Fibroblast of pulmonary artery (primary cell): Measurements from ENCODE around the gene IKBKE.

Experiments used
- DNase-seq: peaks from one replicate; pipeline ENCODE4 v3.0.0-alpha.2; 2010; ENCODE audit warnings: low read depth
- H3K4me3 ChIP-seq: replicated peaks from 2 replicates; pipeline ENCODE4 v1.5.1; 2011; ENCODE audit warnings: low read depth, mild to moderate bottlenecking, control low read depth, low read length, moderate library complexity
- TF ChIP-seq, protein P1 (sequence below): IDR thresholded peaks from 2 replicates; pipeline ENCODE4 v1.5.1; 2011; ENCODE audit warnings: mild to moderate bottlenecking, control low read depth, low read length, inconsistent platforms; ENCODE audit errors: missing control alignments

IKBKE gene

DNA sequence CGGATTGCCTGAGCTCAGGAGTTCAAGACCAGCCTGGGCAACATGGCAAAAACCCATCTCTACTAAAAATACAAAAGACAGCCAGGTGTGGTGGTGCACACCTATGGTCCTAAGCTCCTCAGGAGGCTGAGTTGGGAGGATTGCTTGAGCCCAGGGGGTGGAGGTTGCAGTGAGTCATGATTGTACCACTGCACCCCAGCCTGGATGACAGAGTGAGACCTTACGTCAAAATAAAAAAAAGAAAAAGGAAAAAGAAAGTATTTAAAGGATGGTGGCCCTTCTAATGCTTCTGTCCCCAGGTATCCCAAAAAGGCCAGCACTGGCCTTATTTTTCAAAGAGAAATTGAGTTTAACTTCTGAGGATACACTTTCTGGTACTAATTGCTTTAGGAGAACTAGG is 1.7 kb downstream of the IKBKE start:
- no peak for DNase-seq
- peak overlapping the region; percentile 19 for H3K4me3 ChIP-seq

DNA sequence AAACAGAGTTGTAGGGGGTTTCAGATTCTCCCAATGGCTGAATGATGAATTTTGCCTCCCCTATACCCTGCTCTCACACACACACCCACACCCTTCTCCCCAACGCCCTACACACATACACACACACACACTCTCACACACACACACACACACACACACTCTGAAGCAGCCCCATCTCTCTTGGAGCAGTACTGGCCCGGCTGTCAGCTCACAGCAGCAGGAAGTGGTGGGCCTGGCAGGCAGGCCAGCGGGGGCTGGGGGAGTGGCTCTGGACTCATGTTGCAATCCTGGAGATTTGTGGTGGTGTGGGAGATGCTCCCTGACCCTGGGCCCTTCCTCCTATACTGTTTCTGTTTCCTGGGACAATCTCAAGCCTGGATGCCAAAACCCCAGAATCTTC is 2.2 kb downstream of the IKBKE start:
- TF ChIP-seq, protein P1, sequence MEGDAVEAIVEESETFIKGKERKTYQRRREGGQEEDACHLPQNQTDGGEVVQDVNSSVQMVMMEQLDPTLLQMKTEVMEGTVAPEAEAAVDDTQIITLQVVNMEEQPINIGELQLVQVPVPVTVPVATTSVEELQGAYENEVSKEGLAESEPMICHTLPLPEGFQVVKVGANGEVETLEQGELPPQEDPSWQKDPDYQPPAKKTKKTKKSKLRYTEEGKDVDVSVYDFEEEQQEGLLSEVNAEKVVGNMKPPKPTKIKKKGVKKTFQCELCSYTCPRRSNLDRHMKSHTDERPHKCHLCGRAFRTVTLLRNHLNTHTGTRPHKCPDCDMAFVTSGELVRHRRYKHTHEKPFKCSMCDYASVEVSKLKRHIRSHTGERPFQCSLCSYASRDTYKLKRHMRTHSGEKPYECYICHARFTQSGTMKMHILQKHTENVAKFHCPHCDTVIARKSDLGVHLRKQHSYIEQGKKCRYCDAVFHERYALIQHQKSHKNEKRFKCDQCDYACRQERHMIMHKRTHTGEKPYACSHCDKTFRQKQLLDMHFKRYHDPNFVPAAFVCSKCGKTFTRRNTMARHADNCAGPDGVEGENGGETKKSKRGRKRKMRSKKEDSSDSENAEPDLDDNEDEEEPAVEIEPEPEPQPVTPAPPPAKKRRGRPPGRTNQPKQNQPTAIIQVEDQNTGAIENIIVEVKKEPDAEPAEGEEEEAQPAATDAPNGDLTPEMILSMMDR, result no peak
- DNase-seq, result peak; percentile 91
- peak overlapping the region; percentile 36 for H3K4me3 ChIP-seq

More for the DNA sequence above, 1.7 kb downstream of the IKBKE start:
- TF ChIP-seq, protein P1, result no peak

GRCh38 chr1:206472886-206473285 is 2.6 kb downstream of the IKBKE start:
- peak overlapping the region; percentile 36 for H3K4me3 ChIP-seq
- TF ChIP-seq, protein P1, result no peak
- no peak for DNase-seq

DNA sequence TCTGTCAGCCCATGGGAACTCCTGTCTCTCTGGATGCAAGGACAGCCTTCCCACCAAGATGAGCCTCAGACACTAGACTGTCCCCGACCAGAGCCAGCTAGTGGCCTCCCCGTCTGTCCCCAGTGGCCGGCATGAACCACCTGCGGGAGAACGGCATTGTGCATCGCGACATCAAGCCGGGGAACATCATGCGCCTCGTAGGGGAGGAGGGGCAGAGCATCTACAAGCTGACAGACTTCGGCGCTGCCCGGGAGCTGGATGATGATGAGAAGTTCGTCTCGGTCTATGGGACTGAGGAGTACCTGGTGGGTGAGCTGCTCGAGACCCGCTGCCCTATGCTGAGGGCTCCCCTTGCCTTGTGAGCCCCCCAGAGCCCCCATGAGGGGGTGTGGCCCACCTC is 5.8 kb downstream of the IKBKE start:
- no peak for DNase-seq
- TF ChIP-seq, protein P1, result no peak
- H3K4me3 ChIP-seq, result no peak overlapping the region

DNA sequence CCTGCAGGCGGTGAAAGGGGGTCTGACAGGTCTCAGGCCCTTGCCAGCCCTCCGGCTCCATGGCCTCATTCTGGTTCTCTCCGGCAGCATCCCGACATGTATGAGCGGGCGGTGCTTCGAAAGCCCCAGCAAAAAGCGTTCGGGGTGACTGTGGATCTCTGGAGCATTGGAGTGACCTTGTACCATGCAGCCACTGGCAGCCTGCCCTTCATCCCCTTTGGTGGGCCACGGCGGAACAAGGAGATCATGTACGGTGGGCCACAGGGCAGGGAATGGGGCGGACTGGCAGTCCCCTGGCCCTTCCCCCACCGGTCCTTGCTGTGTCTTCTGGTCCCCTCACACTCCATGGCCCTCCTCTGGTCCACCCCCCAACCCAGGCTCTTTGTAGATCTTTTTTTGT is 6.3 kb downstream of the IKBKE start:
- TF ChIP-seq, protein P1, result no peak
- no peak for DNase-seq
- H3K4me3 ChIP-seq, result no peak overlapping the region

GRCh38 chr1:206477110-206477509 is 6.8 kb downstream of the IKBKE start:
- TF ChIP-seq, protein P1, result no peak
- no peak for DNase-seq
- no peak overlapping the region for H3K4me3 ChIP-seq

- TF ChIP-seq, protein P1, result no peak
- no peak for DNase-seq
- H3K4me3 ChIP-seq, result no peak overlapping the region
These were observed 7.5 kb downstream of the IKBKE start for GRCh38 chr1:206477581-206478380.
